SKM-1 treated with dmso at 0.1 percent for 144 hours (cell line): ENCODE results near the gene APLP1.
"Not testable (repeated sequence)": the region's sequence is repeated elsewhere in the genome, so short reads cannot be mapped to it uniquely, and the experiment has no call there.

Experiments used
- DNase-seq: peaks from one replicate; lab custom pipeline; 2025; ENCODE audit not compliant: unreplicated experiment; lab: John Stamatoyannopoulos, UW

The APLP1 gene

DNA sequence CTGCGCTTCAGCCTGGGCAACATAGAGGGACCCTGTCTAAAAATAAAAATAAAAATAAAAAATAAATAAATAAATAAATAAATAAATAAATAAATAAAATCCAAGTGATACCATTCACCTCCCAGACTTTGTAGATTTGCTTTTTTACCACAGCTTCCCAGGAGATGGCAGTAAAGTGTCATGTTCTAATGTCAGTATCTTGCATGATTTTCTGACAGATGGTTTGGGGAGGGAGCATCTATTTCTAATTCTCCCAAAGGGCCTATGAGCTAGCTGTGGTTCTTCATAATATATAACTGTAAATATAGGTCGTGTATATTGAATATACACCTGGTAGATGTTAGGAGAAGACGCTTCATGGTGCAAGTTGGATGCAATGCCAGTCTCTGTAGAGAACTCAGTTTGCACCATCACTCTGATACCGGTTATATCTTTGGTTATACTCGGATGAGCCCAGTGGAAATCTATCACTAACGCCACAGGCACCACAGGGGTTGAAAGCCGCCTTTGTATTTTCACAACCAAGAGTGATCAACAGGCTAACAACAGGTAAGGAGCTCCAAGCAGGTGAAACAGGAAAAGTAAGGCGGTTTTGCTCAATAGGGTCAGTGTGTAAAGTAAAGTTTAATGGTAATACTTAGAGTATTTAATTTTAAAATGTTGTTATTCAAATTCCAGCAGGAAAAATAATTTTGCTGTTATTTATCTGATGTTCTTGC lies 13.9 kb downstream of the APLP1 start:
- peak; percentile 51 for DNase-seq

DNA sequence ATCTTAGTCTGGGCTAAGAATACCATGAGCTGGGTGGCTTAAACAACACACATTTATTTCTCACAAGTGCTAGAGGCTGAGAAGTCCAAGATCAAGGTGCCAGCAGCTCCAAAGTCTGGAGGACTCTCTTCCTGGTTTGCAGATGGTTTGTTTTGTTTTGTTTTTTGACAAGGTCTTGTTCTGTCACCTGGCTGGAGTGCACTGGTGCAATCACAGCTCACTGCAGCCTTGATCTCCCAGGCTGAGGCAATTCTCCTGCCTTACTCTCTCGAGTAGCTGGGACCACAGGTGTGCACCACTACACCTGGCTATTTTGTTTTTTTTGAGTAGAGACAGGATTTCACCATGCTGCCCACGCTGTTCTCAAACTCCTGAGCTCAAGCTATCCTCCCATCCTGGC lies 15.5 kb downstream of the APLP1 start:
- no peak for DNase-seq

DNA sequence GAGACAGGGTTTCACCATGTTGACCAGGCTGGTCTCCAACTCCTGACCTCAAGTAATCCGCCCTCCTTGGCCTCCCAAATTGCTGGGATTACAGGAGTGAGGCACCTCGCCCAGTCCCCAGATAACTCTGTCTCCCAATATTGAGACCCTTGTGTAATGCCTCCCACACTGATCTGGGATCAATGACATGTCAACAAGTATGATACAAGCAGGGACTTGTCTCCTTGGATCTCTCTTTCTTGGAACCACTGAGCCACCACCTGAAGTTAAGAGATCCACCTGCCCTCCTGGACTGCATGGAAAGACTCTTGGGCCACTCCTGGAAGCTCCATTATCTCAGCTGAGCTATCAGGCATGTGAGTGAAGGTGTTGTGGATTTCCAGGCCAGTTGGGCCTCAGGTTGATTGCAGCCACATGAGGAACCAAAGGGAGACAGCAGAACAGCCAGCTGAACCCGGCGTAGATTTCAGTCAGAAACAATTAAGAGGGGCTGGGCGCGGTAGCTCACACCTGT lies 16.9 kb downstream of the APLP1 start:
- DNase-seq: no peak

DNA sequence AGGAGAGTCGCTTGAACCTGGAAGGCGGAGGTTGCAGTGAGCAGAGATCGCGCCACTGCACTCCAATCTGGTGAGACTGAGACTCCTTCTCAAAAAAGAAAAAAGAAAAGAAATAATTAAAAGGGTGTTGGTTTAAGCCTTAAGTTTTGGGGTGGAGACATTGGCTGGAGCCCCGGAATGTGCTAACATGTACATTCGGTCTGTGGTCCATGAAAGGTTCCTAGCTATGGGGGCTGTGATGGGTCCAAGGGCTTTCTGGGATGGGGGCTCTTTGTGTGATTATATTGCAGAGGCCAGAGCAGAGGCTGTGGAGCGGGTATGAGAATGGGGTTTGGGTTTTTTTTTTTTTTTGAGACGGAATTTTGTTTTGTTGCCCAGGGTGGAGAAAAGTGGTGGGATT lies 17.5 kb downstream of the APLP1 start:
- DNase-seq: no peak

DNA sequence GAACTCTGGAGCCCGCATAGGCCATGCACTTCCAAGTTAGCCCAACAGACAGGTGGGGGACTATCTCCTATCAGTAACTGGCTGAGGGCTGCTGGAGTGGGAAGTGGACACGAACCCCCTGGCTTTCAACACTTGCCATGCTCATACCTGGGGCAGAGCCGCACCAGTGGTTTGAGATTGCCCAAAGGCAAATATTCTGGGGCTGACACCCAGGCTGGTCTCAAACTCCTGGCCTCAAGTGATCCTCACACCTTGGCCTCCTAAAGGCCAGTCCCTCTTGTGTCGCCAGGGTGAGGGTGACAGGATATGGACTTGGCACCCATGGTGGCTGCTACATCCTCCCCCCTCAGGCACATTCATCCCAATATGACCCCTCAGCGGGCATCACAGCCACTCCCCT lies 18.8 kb downstream of the APLP1 start:
- no peak for DNase-seq

DNA sequence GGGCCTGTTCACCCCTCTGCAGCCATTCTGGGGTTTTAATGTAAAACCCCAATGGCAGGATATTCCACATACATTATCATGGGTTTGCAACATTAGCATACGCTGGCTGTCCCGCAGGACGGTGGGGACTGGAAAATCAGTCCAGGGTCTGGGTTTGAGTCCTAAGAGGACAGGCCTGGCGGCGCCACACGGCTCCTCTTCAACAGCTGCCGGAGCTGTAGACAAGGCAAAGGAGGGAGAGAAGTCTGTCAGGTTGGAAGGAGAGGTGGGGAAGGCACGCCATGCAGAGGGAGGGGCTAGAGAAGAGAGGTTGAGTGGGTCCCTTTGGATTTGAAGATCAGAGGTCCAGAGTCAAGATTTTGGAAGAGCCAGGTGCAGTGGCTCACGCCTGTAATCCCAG lies 20.0 kb downstream of the APLP1 start:
- no peak for DNase-seq

DNA sequence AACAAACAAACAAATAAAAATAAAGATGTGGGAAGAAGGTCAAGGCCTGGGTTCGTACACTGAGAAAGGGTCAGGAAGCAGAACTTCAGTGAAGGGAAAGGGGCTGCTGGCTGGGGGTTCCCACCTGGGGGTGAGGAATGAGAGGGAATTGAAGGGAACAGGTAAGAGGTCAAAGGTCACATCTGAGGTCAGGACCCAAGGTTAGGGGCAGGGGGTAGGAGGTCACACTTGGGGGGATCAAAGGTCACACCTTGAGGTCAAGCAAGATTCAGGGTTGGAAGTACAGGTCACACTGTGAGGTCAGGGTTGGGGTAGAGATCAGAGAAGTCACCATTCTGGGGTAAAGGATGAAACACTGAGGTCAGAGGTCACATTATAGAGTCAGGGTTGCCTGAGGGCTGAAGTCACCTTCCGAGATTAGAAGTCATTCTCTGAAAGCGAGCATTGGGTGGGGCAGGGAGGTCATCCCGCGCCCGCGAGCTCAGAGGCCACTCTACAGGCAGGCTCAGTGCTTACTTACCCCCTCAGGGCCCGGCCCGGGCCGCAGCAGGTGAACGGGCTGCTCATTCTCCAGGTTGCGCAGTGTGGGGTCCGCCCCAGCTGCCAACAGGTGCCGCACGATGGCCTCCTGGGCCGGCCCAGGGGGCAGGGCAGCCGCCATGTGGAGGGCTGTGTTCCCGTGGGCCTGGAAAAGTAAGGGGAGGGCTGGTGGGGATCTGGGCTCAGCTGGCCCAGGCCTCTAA lies 21.2 kb downstream of the APLP1 start:
- DNase-seq: no peak

DNA sequence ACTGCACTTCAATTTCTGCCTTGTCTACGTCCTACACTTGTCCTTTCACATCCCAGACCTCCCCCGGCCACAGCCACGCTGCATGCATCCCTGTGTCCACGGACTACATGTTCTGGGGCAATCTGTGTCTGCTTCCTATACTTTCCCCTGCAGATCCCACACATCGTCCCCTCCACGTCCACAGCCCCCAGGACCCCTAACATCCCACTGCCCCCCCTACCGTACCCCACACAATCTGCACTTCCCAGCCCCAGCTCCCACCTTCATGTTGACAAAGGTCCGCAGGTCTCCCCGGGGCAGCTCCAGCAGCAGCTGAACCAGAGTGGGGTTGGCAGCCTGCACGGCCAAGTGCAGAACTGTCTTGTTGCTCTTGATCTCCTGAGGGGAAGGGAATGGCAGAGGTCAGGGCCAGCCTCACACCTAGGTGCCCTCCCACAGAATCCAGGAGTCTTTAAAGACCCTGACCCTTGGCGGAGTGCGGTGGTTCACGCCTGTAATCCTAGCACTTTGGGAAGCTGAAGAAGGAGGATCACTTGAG lies 21.8 kb downstream of the APLP1 start:
- no peak for DNase-seq

DNA sequence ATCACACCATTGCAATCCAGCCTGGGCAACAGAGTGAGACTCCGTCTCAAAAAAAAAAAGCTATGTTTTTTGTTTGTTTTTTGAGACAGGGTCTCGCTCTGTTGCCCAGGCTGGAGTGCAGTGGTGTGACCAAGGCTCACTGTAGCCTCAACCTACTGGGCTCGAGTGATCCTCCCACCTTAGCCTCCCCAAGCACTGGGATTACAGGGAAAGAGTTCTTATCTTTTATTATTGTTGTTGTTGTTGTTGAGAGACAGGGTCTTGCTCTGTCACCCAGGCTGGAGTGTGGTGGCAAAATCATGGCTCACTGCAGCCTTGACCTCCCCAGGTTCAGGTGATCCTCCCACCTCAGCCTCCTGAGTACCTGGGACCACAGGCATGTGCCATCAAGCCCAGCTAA lies 23.4 kb downstream of the APLP1 start:
- not testable (repeated sequence) for DNase-seq

DNA sequence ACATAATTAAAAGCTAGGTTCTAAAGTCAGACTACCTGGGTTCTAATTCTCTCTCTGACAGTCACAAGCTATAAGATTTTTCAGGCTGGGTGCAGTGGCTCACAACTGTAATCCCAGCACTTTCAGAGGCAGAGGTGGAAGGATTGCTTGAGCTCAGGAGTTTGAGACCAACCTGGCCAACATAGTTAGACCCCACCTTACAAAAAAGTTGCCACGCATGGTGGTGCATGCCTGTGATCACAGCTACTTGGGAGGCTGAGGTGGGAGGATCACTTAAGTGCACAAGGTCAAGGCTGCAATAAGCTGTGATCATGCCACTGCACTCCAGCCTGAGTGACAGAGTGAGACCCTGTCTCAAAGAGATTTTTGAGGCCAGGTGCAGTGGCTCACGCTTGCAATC lies 26.0 kb downstream of the APLP1 start:
- DNase-seq: no peak

DNA sequence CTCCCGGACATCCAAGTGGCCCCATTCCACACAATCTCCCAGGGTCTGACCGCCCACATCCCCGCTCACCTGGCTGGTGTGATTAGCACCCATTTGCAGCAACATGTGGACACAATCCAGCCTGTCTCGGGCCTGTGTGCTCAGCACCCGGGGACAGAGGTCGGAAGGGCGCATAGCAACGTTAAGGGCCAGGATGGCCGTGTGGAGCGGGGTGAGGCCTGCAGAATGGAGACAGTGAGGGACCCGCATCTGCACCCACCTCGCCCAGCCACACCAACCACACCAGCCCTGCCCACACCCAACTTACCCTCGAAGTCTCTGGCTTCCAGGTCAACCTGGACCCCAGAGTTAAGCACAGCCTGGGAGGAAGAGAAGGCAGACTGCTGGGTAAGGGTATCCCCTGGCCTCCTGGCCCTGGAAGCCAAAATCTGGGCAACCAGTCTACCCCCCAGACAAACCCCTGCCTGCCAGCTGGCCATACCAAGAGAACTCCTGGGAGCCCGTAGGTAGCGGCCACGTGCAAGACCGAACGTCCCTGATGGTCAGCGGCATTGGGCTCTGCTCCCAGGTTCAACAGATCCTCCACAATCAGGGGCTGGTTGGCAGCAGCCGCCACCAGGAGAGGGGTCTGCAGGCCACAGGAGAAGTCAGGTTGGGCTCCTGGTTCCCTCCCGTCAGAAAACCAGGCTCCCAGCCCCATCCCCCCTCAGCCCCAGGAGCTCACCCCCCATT lies 27.7 kb downstream of the APLP1 start:
- no peak for DNase-seq

DNA sequence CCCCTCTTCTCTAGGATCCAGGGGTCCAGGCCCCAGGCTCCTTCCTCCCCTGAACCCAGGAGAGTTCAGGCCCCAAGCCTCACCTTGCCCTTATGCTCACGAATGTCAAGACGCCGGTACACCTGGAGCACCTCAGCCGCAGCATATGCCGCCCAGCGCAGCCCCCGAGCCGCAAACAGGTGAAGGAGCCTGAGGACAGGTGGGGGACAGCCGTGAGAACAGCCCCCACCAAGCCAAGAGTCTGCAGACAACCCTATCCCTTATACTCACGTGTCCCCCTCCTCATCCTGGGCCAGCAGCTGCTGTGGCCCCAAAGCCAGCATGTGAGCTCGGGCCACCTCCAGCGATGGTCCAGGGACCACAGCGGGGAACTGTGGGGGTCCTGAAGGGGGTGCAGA lies 28.3 kb downstream of the APLP1 start:
- DNase-seq: no peak

DNA sequence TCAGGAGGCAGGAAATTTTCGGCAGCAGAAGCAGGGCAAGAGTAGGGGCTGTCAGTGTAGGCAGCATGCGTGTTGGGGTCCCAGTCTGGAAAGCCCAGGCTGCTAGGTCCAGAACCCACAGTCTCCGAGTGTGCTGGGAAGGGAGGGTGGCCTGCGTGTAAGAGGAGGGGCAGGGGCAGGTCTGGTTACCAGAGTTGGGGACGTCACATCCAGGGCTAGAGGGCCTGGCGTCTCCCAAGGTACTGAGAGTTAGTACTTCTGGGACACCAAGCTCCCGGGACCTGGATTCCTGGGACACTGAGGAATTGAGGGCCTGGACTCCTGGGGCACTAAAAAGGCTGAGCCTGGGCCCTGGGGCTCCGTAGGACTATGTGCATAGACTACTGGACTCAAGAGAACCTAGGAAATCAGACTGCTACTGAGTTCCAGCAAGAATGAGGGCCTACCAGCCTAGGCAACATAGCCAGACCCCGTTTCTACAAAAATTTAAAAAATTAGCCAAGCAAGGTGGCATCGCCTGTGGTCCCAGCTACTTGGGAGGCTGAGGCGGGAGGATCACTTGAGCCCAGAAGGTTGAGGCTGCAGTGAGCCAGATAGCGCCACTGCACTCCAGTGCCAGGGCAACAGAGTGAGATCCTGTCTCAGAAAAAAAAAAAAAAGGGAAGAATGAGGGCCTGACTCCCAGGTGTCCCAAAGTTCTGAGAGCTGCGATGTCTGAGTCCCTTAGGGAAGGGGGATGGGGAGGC lies 29.5 kb downstream of the APLP1 start:
- no peak for DNase-seq

DNA sequence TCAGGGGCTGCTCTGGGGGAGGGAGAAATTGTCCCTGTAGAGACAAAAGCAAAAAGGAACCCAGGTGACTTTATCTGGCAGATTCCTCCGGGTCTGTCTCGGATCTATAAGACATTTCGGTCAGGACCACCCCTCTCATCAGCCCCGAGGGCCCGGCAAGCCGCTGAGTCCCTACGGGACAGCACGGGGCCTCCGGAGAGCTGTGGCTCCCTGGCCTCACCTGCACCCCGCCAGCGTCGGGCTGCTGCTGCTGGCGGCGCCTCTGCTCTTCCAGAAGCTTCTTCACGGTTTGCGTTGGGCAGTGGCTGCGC lies 30.1 kb downstream of the APLP1 start:
- no peak for DNase-seq

DNA sequence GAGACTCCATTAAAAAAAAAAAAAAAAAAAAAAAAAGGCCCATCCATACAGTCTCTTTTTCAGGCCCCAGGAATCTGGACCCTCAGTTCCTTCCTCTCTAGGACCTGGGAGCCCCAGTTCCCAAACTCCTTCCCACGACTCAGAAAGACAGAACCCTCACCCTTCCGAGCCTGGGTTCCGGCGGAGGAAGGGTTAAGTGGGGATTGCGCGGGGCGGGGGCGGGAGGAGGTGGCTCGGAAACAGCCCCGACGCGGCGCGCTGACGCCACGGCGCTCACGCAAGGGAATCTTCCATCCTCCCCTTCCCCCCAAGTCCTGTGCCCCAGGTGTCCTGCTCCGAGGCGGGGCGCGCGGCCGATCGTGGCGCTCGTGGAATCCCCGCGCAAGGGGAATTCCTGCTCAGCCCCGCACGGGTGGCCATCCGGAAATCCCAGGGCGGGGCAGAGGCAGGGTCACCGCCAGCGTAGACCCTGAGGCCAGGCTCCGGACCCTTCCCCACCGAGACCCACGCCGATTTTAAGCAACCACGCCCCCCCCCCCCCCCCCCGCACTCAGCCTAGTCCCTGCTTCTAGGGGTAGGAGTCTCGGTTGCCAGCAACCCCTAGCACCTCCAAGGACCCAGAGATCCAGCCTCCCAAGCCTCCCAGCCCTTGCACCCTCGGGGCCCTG lies 31.3 kb downstream of the APLP1 start:
- peak; percentile 67 for DNase-seq

DNA sequence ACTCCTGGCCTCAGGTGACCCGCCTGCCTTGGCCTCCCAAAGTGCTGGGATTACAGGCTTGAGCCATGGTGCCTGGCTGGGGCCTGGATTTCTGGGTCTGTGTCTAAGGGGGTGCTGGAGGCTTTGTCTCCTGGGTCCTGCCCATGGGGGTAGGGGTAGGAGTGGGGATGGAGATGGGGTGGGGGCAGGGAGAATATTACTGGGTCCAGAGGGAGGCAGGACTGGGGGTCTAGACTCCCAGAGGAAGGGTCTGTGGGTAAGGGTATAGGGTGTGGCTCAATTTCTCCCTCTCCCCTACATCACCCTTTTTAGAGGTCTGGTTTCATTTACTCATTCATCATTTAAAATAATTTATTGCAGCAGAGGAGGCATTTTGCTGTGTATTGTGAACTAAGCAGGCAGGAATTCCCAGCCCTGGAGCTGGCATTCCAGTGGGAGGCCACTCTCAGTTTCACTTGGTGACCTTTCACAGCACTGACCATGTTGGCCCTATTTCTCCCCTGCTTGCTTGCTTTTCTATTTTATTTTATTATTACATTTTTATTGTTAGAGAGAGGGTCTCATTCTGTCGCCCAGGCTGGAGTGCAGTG lies 32.8 kb downstream of the APLP1 start:
- no peak for DNase-seq

DNA sequence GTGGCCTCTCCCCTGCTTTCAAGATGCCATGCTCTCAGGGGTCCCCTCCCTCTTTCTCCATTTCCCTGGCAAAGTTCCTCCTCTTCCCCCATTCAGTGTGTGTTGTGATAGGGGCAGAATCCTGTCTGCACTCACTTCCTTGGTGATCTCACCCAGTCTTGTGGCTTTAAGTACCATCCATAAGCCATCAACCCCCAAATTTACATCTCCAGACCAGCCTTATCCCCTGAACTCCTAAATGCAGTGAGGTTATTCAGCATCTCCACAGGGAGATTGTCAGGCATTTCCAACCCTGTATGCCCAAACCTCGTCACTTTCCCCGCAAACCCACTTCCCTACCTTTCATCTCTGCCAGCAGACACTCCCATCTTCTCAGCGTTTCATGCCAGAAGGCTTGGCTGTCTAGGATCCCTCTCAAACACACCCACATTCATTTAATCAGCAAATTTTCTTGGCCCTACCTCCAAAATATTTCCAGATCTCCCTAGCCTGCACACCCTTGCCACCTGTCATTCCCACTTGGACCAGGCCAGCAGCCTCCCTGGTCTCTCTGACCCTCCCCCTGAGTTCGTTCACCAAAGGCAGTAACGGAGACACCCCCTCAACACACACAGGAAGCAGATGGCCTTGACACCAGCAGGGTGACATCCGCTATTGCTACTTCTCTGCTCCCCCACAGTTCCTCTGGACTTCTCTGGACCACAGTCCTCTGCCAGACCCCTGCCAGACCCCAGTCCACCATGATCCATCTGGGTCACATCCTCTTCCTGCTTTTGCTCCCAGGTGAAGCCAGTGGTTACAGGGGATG lies 33.7 kb downstream of the APLP1 start, which contains the start of gene HCST:
Gene HCST (plus strand): TSS at position 676 of the 808 bp plus-strand sequence. CDS start 65 bp downstream, at position 741.
- peak; percentile 47 for DNase-seq

DNA sequence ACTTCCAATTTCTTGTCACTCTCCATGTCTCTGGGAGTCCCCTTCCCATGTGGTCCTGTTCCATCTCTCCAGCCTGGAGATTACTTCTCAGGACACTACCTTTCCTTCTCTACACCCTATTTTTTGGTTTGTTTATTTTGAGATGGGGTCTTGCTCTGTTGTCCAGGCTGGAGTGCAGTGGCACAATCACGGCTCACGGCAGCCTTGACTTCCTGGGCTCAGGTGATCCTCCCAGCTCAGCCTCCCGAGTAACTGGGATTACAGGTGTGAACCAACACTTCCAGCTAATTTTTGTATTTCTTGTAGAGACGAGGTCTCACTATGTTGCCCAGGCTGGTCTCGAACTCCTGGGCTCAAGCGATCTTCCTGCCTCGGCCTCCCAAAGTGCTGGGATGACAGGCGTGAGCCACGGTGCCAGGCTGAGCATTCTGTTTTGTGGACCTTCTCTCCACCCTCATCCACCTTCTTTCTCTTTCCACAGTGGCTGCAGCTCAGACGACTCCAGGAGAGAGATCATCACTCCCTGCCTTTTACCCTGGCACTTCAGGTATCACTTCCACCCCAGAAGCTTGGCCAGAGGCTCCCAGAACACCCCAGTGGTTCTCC lies 34.6 kb downstream of the APLP1 start:
- no peak for DNase-seq
